ENCODE measurements around the gene GCNA. TPM values are rescaled to one million over a fixed set of nuclear protein-coding genes. Genes with fewer than 3 reads are reported as not detected.

Gene GCNA
- total and polyA plus RNA-seq, 10 of the 15 experiments (the other 5 are each of a cell fraction or from before 2014, with no cell fraction given) = 0.37 to 1.6 (median 0.90) TPM

DNA sequence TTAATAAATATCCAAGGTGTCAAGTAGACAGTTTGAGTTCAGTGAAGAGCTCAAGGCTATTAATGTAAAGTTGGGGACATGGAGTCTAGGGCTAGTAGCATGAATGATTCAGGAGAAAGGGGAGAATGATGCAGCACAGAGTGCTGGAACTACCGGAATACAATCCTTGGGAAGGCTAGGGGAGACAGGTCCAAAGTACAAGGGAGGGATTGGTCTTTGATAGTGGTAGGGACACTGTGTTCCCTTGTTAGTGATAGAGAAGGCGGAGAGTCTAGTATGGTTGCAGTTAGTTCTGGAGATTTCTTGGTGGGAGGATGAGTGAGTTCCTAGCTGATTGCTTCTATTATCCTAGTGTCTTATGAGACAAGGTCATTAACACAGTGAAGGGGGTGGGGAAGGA is 8.7 kb downstream of the GCNA start:
- DNase-seq (ENCODE audit: low read depth, low spot score) (no peak), FAIRE-seq (no peak), ATAC-seq (no peak)
- CTCF ChIA-PET = no interaction called here
- Histone ChIP-seq H3K9me3 (replicated peaks; ENCODE audit: control insufficient read depth, insufficient read depth, low read length) (no peaks in the 10 kb centered on the region), H3K4me2 (ENCODE audit: control insufficient read depth, insufficient read depth) (no peak overlapping the region), H4K20me1 (ENCODE audit: control insufficient read depth, insufficient read depth) (no peaks in the 10 kb centered on the region), H2AFZ (ENCODE audit: control insufficient read depth, low read depth, low read length) (no peak overlapping the region), H3K27me3 (replicated peaks in 1 of 2; ENCODE audit: control insufficient read depth in 2 of 2, insufficient read depth in 2 of 2, low read length in 1 of 2) (no peaks in the 10 kb centered on the region), H3K4me1 (ENCODE audit: control insufficient read depth, insufficient read depth, low read length) (no peaks in the 10 kb centered on the region), H3K79me2 (ENCODE audit: control insufficient read depth, insufficient read depth, low read length) (no peaks in the 10 kb centered on the region), H3K27ac (ENCODE audit: control insufficient read depth, insufficient read depth) (no peak overlapping the region), H3K9ac (ENCODE audit: control insufficient read depth, insufficient read depth, low read length) (no peak overlapping the region), H3K36me3 (ENCODE audit: control insufficient read depth in 2 of 2, insufficient read depth in 2 of 2, low read length in 1 of 2) (no peaks in the 10 kb centered on the region), H3K4me3 (no peak overlapping the region)
- intact Hi-C loops (cut with micrococcal nuclease; ENCODE audit: unreplicated experiment) = no loop called here
- no TSS peak for BruUV-seq (replicated peaks)
- POLR2A ChIA-PET = no interaction called here
- SMC1A ChIA-PET (ENCODE audit: uncharacterized antibody, unreplicated experiment) = interaction anchor here (0.6 kb wide), 1 partner anchor 831 kb away, joined by 3 read pairs; no protein-coding TSS in a partner anchor
- in situ Hi-C loops (cut with MboI) = no loop called here
- WGBS (ENCODE audit: insufficient coverage, insufficient replicate concordance, low lambda C conversion rate, missing lambda C conversion rate) = 60% methylated on average over 2 of the region's 2 CpGs
- RAD21 ChIA-PET (ENCODE audit: unreplicated experiment) = no interaction called here
- TF ChIP-seq MTA3 (IDR thresholded peaks at IDR 0.05; ENCODE audit: borderline replicate concordance, low read length) = no peak
- TF ChIP-seq, protein P1, sequence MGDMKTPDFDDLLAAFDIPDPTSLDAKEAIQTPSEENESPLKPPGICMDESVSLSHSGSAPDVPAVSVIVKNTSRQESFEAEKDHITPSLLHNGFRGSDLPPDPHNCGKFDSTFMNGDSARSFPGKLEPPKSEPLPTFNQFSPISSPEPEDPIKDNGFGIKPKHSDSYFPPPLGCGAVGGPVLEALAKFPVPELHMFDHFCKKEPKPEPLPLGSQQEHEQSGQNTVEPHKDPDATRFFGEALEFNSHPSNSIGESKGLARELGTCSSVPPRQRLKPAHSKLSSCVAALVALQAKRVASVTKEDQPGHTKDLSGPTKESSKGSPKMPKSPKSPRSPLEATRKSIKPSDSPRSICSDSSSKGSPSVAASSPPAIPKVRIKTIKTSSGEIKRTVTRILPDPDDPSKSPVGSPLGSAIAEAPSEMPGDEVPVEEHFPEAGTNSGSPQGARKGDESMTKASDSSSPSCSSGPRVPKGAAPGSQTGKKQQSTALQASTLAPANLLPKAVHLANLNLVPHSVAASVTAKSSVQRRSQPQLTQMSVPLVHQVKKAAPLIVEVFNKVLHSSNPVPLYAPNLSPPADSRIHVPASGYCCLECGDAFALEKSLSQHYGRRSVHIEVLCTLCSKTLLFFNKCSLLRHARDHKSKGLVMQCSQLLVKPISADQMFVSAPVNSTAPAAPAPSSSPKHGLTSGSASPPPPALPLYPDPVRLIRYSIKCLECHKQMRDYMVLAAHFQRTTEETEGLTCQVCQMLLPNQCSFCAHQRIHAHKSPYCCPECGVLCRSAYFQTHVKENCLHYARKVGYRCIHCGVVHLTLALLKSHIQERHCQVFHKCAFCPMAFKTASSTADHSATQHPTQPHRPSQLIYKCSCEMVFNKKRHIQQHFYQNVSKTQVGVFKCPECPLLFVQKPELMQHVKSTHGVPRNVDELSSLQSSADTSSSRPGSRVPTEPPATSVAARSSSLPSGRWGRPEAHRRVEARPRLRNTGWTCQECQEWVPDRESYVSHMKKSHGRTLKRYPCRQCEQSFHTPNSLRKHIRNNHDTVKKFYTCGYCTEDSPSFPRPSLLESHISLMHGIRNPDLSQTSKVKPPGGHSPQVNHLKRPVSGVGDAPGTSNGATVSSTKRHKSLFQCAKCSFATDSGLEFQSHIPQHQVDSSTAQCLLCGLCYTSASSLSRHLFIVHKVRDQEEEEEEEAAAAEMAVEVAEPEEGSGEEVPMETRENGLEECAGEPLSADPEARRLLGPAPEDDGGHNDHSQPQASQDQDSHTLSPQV (IDR thresholded peaks at IDR 0.05) = no peak
- no peak for TF ChIP-seq HCFC1 (IDR thresholded peaks at IDR 0.05; ENCODE audit: low read length)
- TF ChIP-seq RBBP5 (conservative IDR thresholded peaks at IDR 0.05) = no peak
- TF ChIP-seq FOXM1 (IDR thresholded peaks at IDR 0.05; ENCODE audit: low read depth, low read length) = no peak
- no peak for TF ChIP-seq SIX5 (IDR thresholded peaks at IDR 0.05; ENCODE audit: low read depth, low read length, severe bottlenecking)
- TF ChIP-seq KAT2A (conservative IDR thresholded peaks at IDR 0.05; ENCODE audit: control insufficient read depth, low read depth, low read length) = no peak
- TF ChIP-seq KLF5 (IDR thresholded peaks at IDR 0.05; ENCODE audit: partially characterized antibody) = no peak
- TF ChIP-seq E2F8 (IDR thresholded peaks at IDR 0.05; ENCODE audit: low read depth, partially characterized antibody) = no peak
- no peak for TF ChIP-seq CHD2 (IDR thresholded peaks at IDR 0.05; ENCODE audit: borderline replicate concordance, low read depth, low read length)
- TF ChIP-seq PML (IDR thresholded peaks at IDR 0.05; ENCODE audit: low read length) = no peak
- TF ChIP-seq ATF3 (IDR thresholded peaks at IDR 0.05; ENCODE audit: borderline replicate concordance, extremely low read depth, low read depth, low read length) = no peak
- no peak for TF ChIP-seq STAT3 (IDR thresholded peaks at IDR 0.05; ENCODE audit: low read depth, low read length)
